ENCODE data around the gene OS9. TPM values are rescaled to one million over a fixed set of nuclear protein-coding genes. Genes with fewer than 3 reads are reported as not detected.
A peak's percentile ranks its signal among the peaks of the same experiment; 100 is the strongest.

The OS9 gene
- total and polyA plus RNA-seq, 4 donors, result 140 to 261 (median 190) TPM

- H3K27me3 ChIP-seq (ENCODE audit: control insufficient read depth, insufficient read depth, low read length), result peaks cover 5% of the 10 kb centered on the region
- no peaks in the 10 kb centered on the region for H3K9me3 ChIP-seq (ENCODE audit: control insufficient read depth, insufficient read depth, low read length)
- H3K36me3 ChIP-seq (ENCODE audit: control insufficient read depth, insufficient read depth, low read length), result no peaks in the 10 kb centered on the region
- H3K4me3 ChIP-seq (ENCODE audit: low read depth, low read length), result no peak overlapping the region
- no peak for DNase-seq (ENCODE audit: low read depth in 4 of 6, low spot score in 6 of 6)
- no peaks in the 10 kb centered on the region for H3K4me1 ChIP-seq (ENCODE audit: control insufficient read depth, insufficient read depth, low read length)
- no peak overlapping the region for H3K27ac ChIP-seq (ENCODE audit: low read depth, low read length)
- WGBS (ENCODE audit: insufficient coverage), result no CpG with 5 or more reads among the region's 2 CpGs
Measured at GRCh38 chr12:57688931-57689330, 5.0 kb upstream of the OS9 start.

- peaks cover 6% of the 10 kb centered on the region for H3K4me1 ChIP-seq (ENCODE audit: control insufficient read depth, insufficient read depth, low read length)
- DNase-seq (ENCODE audit: low read depth in 4 of 6, low spot score in 6 of 6), result no peak
- no peak overlapping the region for H3K4me3 ChIP-seq (ENCODE audit: low read depth, low read length)
- WGBS (ENCODE audit: insufficient coverage), result 92% methylated on average over 8 of the region's 15 CpGs
- peaks cover 2% of the 10 kb centered on the region for H3K27me3 ChIP-seq (ENCODE audit: control insufficient read depth, insufficient read depth, low read length)
- H3K36me3 ChIP-seq (ENCODE audit: control insufficient read depth, insufficient read depth, low read length), result peaks cover 16% of the 10 kb centered on the region
- H3K27ac ChIP-seq (ENCODE audit: low read depth, low read length), result no peak overlapping the region
- no peaks in the 10 kb centered on the region for H3K9me3 ChIP-seq (ENCODE audit: control insufficient read depth, insufficient read depth, low read length)
Measured at GRCh38 chr12:57692500-57692899, 1.4 kb upstream of the OS9 start.

GRCh38 chr12:57693317-57693658 is 644 bp upstream of the OS9 start:
- Histone ChIP-seq H3K36me3 (ENCODE audit: control insufficient read depth, insufficient read depth, low read length) (peaks cover 21% of the 10 kb centered on the region), H3K4me3 (ENCODE audit: low read depth, low read length) (peak overlapping the region; percentile 80), H3K27me3 (ENCODE audit: control insufficient read depth, insufficient read depth, low read length) (no peaks in the 10 kb centered on the region), H3K9me3 (ENCODE audit: control insufficient read depth, insufficient read depth, low read length) (no peaks in the 10 kb centered on the region), H3K27ac (ENCODE audit: low read depth, low read length) (no peak overlapping the region), H3K4me1 (ENCODE audit: control insufficient read depth, insufficient read depth, low read length) (peaks cover 6% of the 10 kb centered on the region)
- DNase-seq (ENCODE audit: low read depth in 4 of 6, low spot score in 6 of 6), result no peak
- 70% methylated on average over 4 of the region's 10 CpGs for WGBS (ENCODE audit: insufficient coverage)

GRCh38 chr12:57694459-57695019 is 607 bp downstream of the OS9 start:
- Histone ChIP-seq H3K27me3 (ENCODE audit: control insufficient read depth, insufficient read depth, low read length) (no peaks in the 10 kb centered on the region), H3K4me3 (ENCODE audit: low read depth, low read length) (peak overlapping the region; percentile 80), H3K27ac (ENCODE audit: low read depth, low read length) (peak overlapping the region; percentile 67), H3K4me1 (ENCODE audit: control insufficient read depth, insufficient read depth, low read length) (peaks cover 6% of the 10 kb centered on the region), H3K9me3 (ENCODE audit: control insufficient read depth, insufficient read depth, low read length) (no peaks in the 10 kb centered on the region), H3K36me3 (ENCODE audit: control insufficient read depth, insufficient read depth, low read length) (peaks cover 29% of the 10 kb centered on the region)
- peak in 1 of 6 donors; percentile 20 for DNase-seq (ENCODE audit: low read depth in 4 of 6, low spot score in 6 of 6)
- 0% methylated on average over 6 of the region's 15 CpGs for WGBS (ENCODE audit: insufficient coverage)

- H3K27ac ChIP-seq (ENCODE audit: low read depth, low read length), result no peak overlapping the region
- no peaks in the 10 kb centered on the region for H3K9me3 ChIP-seq (ENCODE audit: control insufficient read depth, insufficient read depth, low read length)
- H3K36me3 ChIP-seq (ENCODE audit: control insufficient read depth, insufficient read depth, low read length), result peaks cover 33% of the 10 kb centered on the region
- no peak overlapping the region for H3K4me3 ChIP-seq (ENCODE audit: low read depth, low read length)
- peaks cover 6% of the 10 kb centered on the region for H3K4me1 ChIP-seq (ENCODE audit: control insufficient read depth, insufficient read depth, low read length)
- H3K27me3 ChIP-seq (ENCODE audit: control insufficient read depth, insufficient read depth, low read length), result no peaks in the 10 kb centered on the region
- 100% methylated on average over 8 of the region's 11 CpGs for WGBS (ENCODE audit: insufficient coverage)
- no peak for DNase-seq (ENCODE audit: low read depth in 4 of 6, low spot score in 6 of 6)
Measured at GRCh38 chr12:57695770-57696432, 2.0 kb downstream of the OS9 start.

GRCh38 chr12:57697076-57697475 is 3.1 kb downstream of the OS9 start:
- no peak for DNase-seq (ENCODE audit: low read depth in 4 of 6, low spot score in 6 of 6)
- H3K4me3 ChIP-seq (ENCODE audit: low read depth, low read length), result no peak overlapping the region
- no CpG with 5 or more reads among the region's 1 CpG for WGBS (ENCODE audit: insufficient coverage)
- H3K9me3 ChIP-seq (ENCODE audit: control insufficient read depth, insufficient read depth, low read length), result no peaks in the 10 kb centered on the region
- H3K27me3 ChIP-seq (ENCODE audit: control insufficient read depth, insufficient read depth, low read length), result no peaks in the 10 kb centered on the region
- H3K27ac ChIP-seq (ENCODE audit: low read depth, low read length), result no peak overlapping the region
- peaks cover 33% of the 10 kb centered on the region for H3K36me3 ChIP-seq (ENCODE audit: control insufficient read depth, insufficient read depth, low read length)
- peaks cover 6% of the 10 kb centered on the region for H3K4me1 ChIP-seq (ENCODE audit: control insufficient read depth, insufficient read depth, low read length)

GRCh38 chr12:57698414-57698813 is 4.5 kb downstream of the OS9 start:
- 94% methylated on average over 3 of the region's 3 CpGs for WGBS (ENCODE audit: insufficient coverage)
- peaks cover 33% of the 10 kb centered on the region for H3K36me3 ChIP-seq (ENCODE audit: control insufficient read depth, insufficient read depth, low read length)
- H3K9me3 ChIP-seq (ENCODE audit: control insufficient read depth, insufficient read depth, low read length), result no peaks in the 10 kb centered on the region
- H3K4me1 ChIP-seq (ENCODE audit: control insufficient read depth, insufficient read depth, low read length), result peaks cover 6% of the 10 kb centered on the region
- no peak for DNase-seq (ENCODE audit: low read depth in 4 of 6, low spot score in 6 of 6)
- H3K27ac ChIP-seq (ENCODE audit: low read depth, low read length), result no peak overlapping the region
- H3K27me3 ChIP-seq (ENCODE audit: control insufficient read depth, insufficient read depth, low read length), result no peaks in the 10 kb centered on the region
- no peak overlapping the region for H3K4me3 ChIP-seq (ENCODE audit: low read depth, low read length)

GRCh38 chr12:57700317-57700716 is 6.4 kb downstream of the OS9 start:
- no peaks in the 10 kb centered on the region for H3K27me3 ChIP-seq (ENCODE audit: control insufficient read depth, insufficient read depth, low read length)
- WGBS (ENCODE audit: insufficient coverage), result 82% methylated on average over 1 of the region's 2 CpGs
- H3K9me3 ChIP-seq (ENCODE audit: control insufficient read depth, insufficient read depth, low read length), result no peaks in the 10 kb centered on the region
- no peaks in the 10 kb centered on the region for H3K4me1 ChIP-seq (ENCODE audit: control insufficient read depth, insufficient read depth, low read length)
- no peak overlapping the region for H3K4me3 ChIP-seq (ENCODE audit: low read depth, low read length)
- no peak for DNase-seq (ENCODE audit: low read depth in 4 of 6, low spot score in 6 of 6)
- H3K36me3 ChIP-seq (ENCODE audit: control insufficient read depth, insufficient read depth, low read length), result peaks cover 33% of the 10 kb centered on the region
- H3K27ac ChIP-seq (ENCODE audit: low read depth, low read length), result no peak overlapping the region

- Histone ChIP-seq H3K27ac (ENCODE audit: low read depth, low read length) (no peak overlapping the region), H3K4me3 (ENCODE audit: low read depth, low read length) (no peak overlapping the region), H3K4me1 (ENCODE audit: control insufficient read depth, insufficient read depth, low read length) (no peaks in the 10 kb centered on the region), H3K9me3 (ENCODE audit: control insufficient read depth, insufficient read depth, low read length) (no peaks in the 10 kb centered on the region), H3K27me3 (ENCODE audit: control insufficient read depth, insufficient read depth, low read length) (no peaks in the 10 kb centered on the region), H3K36me3 (ENCODE audit: control insufficient read depth, insufficient read depth, low read length) (peaks cover 7% of the 10 kb centered on the region)
- WGBS (ENCODE audit: insufficient coverage), result 100% methylated on average over 2 of the region's 3 CpGs
- DNase-seq (ENCODE audit: low read depth in 4 of 6, low spot score in 6 of 6), result no peak
Measured at GRCh38 chr12:57707250-57707649, 13.3 kb downstream of the OS9 start.

GRCh38 chr12:57708296-57708695 is 14.4 kb downstream of the OS9 start:
- Histone ChIP-seq H3K4me3 (ENCODE audit: low read depth, low read length) (no peak overlapping the region), H3K36me3 (ENCODE audit: control insufficient read depth, insufficient read depth, low read length) (peaks cover 9% of the 10 kb centered on the region), H3K27me3 (ENCODE audit: control insufficient read depth, insufficient read depth, low read length) (no peaks in the 10 kb centered on the region), H3K4me1 (ENCODE audit: control insufficient read depth, insufficient read depth, low read length) (peaks cover 3% of the 10 kb centered on the region), H3K9me3 (ENCODE audit: control insufficient read depth, insufficient read depth, low read length) (no peaks in the 10 kb centered on the region), H3K27ac (ENCODE audit: low read depth, low read length) (no peak overlapping the region)
- no peak for DNase-seq (ENCODE audit: low read depth in 4 of 6, low spot score in 6 of 6)
- WGBS (ENCODE audit: insufficient coverage), result no CpG with 5 or more reads among the region's 2 CpGs

Data from spinal cord (tissue), 10 donors.